GM23338 (cell line): Measurements from ENCODE around the gene GGA1. TPM values are rescaled to one million over a fixed set of nuclear protein-coding genes. Genes with fewer than 3 reads are reported as not detected.

ENCODE experiments used
- ATAC-seq: fragments of 200-7000 bp; cut with Tn5 transposase; 3 replicates; pipeline ENCODE4 v1.9.1; 2020
- DNase-seq: peaks from one replicate; pipeline ENCODE4 v3.0.0-alpha.2; 2015; ENCODE audit warnings: low spot score
- H2AFZ ChIP-seq: fragments of 200-600 bp; sonication (generic); 2 replicates; pipeline ENCODE4 v1.8.0; 2016; ENCODE audit warnings: antibody characterized with exemption, mild to moderate bottlenecking, moderate library complexity
- H3F3A ChIP-seq: fragments of 200-600 bp; sonication (generic); replicated peaks from 2 replicates; pipeline ENCODE4 v1.8.0; 2017; ENCODE audit warnings: antibody characterized with exemption, mixed run types, low read depth
- H3K27ac ChIP-seq: fragments of 200-600 bp; sonication (generic); 2 replicates; pipeline ENCODE4 v1.6.1; 2016; ENCODE audit warnings: low read depth
- H3K27me3 ChIP-seq: fragments of 200-600 bp; sonication (generic); 2 replicates; pipeline ENCODE4 v1.8.0; 2016; ENCODE audit warnings: mild to moderate bottlenecking, mixed run types, moderate library complexity; ENCODE audit not compliant: insufficient read depth
- H3K36me3 ChIP-seq: fragments of 200-600 bp; sonication (generic); 2 replicates; pipeline ENCODE4 v1.8.0; 2016; ENCODE audit warnings: mild to moderate bottlenecking; ENCODE audit not compliant: insufficient read depth
- H3K4me1 ChIP-seq: fragments of 200-600 bp; sonication (generic); 2 replicates; pipeline ENCODE4 v1.8.0; 2016; ENCODE audit warnings: mild to moderate bottlenecking, moderate library complexity; ENCODE audit not compliant: insufficient read depth
- H3K4me2 ChIP-seq: fragments of 200-600 bp; sonication (generic); 2 replicates; pipeline ENCODE4 v1.7.1; 2017; ENCODE audit warnings: mixed run types
- H3K4me3 ChIP-seq: fragments of 200-600 bp; sonication (generic); 2 replicates; pipeline ENCODE4 v1.6.1; 2016; ENCODE audit warnings: mixed run types
- H3K79me2 ChIP-seq: fragments of 200-600 bp; sonication (generic); replicated peaks from 2 replicates; pipeline ENCODE4 v1.8.0; 2017; ENCODE audit warnings: mild to moderate bottlenecking; ENCODE audit not compliant: insufficient read depth
- H3K9me2 ChIP-seq: fragments of 200-600 bp; sonication (generic); 2 replicates; pipeline ENCODE4 v1.8.0; 2017; ENCODE audit not compliant: insufficient read depth
- H4K20me1 ChIP-seq: fragments of 200-600 bp; sonication (generic); replicated peaks from 2 replicates; pipeline ENCODE4 v1.8.0; 2017; ENCODE audit warnings: mild to moderate bottlenecking; ENCODE audit not compliant: insufficient read depth
- H3K27ac Mint-ChIP-seq: 2 replicates; pipeline ENCODE4 v1.8.0; 2020; ENCODE audit warnings: inconsistent platforms, mild to moderate bottlenecking, moderate library complexity, mixed read lengths
- H3K27me3 Mint-ChIP-seq: 3 replicates; pipeline ENCODE4 v1.8.0; 2022; ENCODE audit warnings: low read depth, mild to moderate bottlenecking, moderate library complexity, mixed read lengths, inconsistent platforms; ENCODE audit not compliant: insufficient read depth, poor library complexity
- H3K36me3 Mint-ChIP-seq: 3 replicates; pipeline ENCODE4 v1.8.0; 2021; ENCODE audit warnings: low read depth, mild to moderate bottlenecking, inconsistent platforms, moderate library complexity, mixed read lengths
- H3K4me1 Mint-ChIP-seq: 3 replicates; pipeline ENCODE4 v1.8.0; 2020; ENCODE audit warnings: mild to moderate bottlenecking, inconsistent platforms, mixed read lengths
- H3K4me3 Mint-ChIP-seq: 3 replicates; pipeline ENCODE4 v1.8.0; 2021; ENCODE audit warnings: moderate library complexity, mild to moderate bottlenecking, inconsistent platforms, mixed read lengths
- H3K9me3 Mint-ChIP-seq: 3 replicates; pipeline ENCODE4 v1.8.0; 2020; ENCODE audit warnings: moderate library complexity, mild to moderate bottlenecking, inconsistent platforms, mixed read lengths
- CREB1 ChIP-seq: fragments of 250-450 bp; sonication (Bioruptor Pico); IDR thresholded peaks from 2 replicates; pipeline ENCODE4 v1.5.0; 2020; ENCODE audit warnings: low read depth, mild to moderate bottlenecking, moderate library complexity
- EZH2phosphoT487 ChIP-seq: fragments of 200-600 bp; sonication (generic); IDR thresholded peaks from one replicate; pipeline ENCODE4 v1.8.1; 2018; ENCODE audit warnings: antibody characterized with exemption; ENCODE audit not compliant: unreplicated experiment
- JUNB ChIP-seq: IDR thresholded peaks from one replicate; pipeline ENCODE4 v1.6.1; 2016; ENCODE audit warnings: antibody characterized with exemption; ENCODE audit not compliant: unreplicated experiment
- STAT1 ChIP-seq: IDR thresholded peaks from one replicate; pipeline ENCODE4 v1.6.1; 2016; ENCODE audit warnings: antibody characterized with exemption; ENCODE audit not compliant: unreplicated experiment
- ZNF114 ChIP-seq: fragments of 250-450 bp; sonication (Bioruptor Pico); IDR thresholded peaks from 2 replicates; pipeline ENCODE4 v1.5.0; 2020; ENCODE audit warnings: mild to moderate bottlenecking, moderate library complexity
- ZNF331 ChIP-seq: fragments of 250-450 bp; sonication (Bioruptor Pico); IDR thresholded peaks from 2 replicates; pipeline ENCODE4 v1.5.0; 2020; ENCODE audit warnings: low read depth, mild to moderate bottlenecking, moderate library complexity
- polyA plus RNA-seq: library from polyadenylated mRNA; unstranded; fragments of >200 nt; fragmentation: Nextera tagmentation; extraction: Ambion mirVana; gene quantifications from 2 replicates; pipeline ENCODE4 v1.2.1, GENCODE V29; 2016
- total RNA-seq: library from RNA; depleted of rRNA; stranded (reverse); fragments of >200 nt; shearing (Covaris generic); gene quantifications from 2 replicates; pipeline ENCODE4 v1.2.3, GENCODE V29; 2014
- TF ChIP-seq, protein P1 (sequence below), 2 experiments: fragments of 200-600 bp in 1 of 2; sonication (generic) in 1 of 2; conservative IDR thresholded peaks; 2 replicates each; pipeline versions ENCODE4 v1.5.1 to v1.6.1; 2016 to 2017; ENCODE audit warnings: antibody characterized with exemption in 2 of 2, low read depth in 2 of 2, mild to moderate bottlenecking in 2 of 2, moderate library complexity in 1 of 2

GGA1 gene
- total and polyA plus RNA-seq, 2 experiments from 2014 or later = 36.9 to 57.1 TPM

DNA sequence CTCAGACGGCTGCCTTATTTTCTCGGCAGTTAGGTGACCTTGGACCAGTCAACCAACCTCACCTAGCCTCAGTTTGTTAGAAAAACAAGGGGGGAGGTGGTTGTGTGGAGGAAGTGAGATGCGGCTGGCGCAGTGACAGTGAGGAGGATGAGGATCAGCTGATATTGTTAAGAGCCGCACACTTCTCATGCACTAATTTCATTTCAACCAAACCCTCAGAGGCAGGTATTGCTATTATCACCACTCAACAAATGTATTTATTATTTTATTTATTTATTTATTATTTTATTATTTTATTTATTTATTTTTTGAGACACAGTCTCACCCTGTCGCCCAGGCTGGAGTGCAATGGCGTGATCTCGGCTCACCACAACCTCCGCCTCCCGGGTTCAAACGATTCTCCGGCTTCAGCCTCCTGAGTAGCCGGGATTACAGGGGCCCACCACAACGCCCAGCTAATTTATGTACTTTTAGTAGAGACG, 68.9 kb downstream of the GGA1 start (continued):
- TF ChIP-seq, protein P1, sequence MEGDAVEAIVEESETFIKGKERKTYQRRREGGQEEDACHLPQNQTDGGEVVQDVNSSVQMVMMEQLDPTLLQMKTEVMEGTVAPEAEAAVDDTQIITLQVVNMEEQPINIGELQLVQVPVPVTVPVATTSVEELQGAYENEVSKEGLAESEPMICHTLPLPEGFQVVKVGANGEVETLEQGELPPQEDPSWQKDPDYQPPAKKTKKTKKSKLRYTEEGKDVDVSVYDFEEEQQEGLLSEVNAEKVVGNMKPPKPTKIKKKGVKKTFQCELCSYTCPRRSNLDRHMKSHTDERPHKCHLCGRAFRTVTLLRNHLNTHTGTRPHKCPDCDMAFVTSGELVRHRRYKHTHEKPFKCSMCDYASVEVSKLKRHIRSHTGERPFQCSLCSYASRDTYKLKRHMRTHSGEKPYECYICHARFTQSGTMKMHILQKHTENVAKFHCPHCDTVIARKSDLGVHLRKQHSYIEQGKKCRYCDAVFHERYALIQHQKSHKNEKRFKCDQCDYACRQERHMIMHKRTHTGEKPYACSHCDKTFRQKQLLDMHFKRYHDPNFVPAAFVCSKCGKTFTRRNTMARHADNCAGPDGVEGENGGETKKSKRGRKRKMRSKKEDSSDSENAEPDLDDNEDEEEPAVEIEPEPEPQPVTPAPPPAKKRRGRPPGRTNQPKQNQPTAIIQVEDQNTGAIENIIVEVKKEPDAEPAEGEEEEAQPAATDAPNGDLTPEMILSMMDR (conservative IDR thresholded peaks at IDR 0.05; ENCODE audit: low read depth in 2 of 2) = no peak
- no peak for TF ChIP-seq ZNF114 (CRISPR knock-in tag)
- TF ChIP-seq JUNB = no peak
- no peak for TF ChIP-seq EZH2phosphoT487

GRCh38 chr22:37678372-37678771, 69.7 kb downstream of the GGA1 start:
- H3K4me3 Mint-ChIP-seq = no peak overlapping the region

DNA sequence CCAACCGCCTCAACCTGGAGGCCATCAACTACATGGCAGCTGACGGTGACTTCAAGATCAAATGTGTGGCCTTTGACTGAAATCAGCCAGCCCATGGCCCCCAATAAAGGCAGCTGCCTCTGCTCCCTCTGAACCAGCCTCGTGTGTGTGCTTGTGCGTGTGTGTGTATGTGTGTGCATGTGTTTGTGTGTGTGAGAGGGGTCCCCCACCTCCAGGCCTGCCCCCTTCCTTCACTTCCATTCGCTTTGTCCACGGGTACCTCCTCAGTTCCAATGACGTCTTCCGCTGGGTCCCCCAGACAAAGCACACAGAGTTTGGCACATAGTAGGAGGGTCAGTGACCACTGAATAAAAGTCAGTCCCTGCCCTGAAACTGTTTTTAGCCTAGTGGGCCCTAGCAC, 71.0 kb downstream of the GGA1 start:
- Histone ChIP-seq H3K36me3 (no peaks in the 10 kb centered on the region), H3K4me2 (no peak overlapping the region), H3K4me1 (peaks cover 11% of the 10 kb centered on the region; the same call in 1 of the 2 replicates), H3K27ac (no peak overlapping the region), H2AFZ (no peak overlapping the region), H3K9me2 (no peaks in the 10 kb centered on the region), H3F3A (peaks cover 16% of the 10 kb centered on the region; the same call in 1 of the 2 replicates), H3K27me3 (no peaks in the 10 kb centered on the region), H4K20me1 (no peaks in the 10 kb centered on the region; the same call in 1 of the 2 replicates), H3K79me2 (no peaks in the 10 kb centered on the region), H3K4me3 (no peak overlapping the region)
- H3K9me3 Mint-ChIP-seq = no peaks in the 10 kb centered on the region
- no peak for TF ChIP-seq CREB1 (CRISPR knock-in tag)
- TF ChIP-seq ZNF331 (CRISPR knock-in tag) = no peak
- no peaks in the 10 kb centered on the region for H3K36me3 Mint-ChIP-seq
- peaks cover 17% of the 10 kb centered on the region for H3K4me1 Mint-ChIP-seq
- no peak overlapping the region for H3K27ac Mint-ChIP-seq
- DNase-seq (no peak), ATAC-seq (no peak)
- no peak overlapping the region for H3K4me3 Mint-ChIP-seq
- peaks cover 6% of the 10 kb centered on the region for H3K27me3 Mint-ChIP-seq

More at GRCh38 chr22:37678372-37678771, 69.7 kb downstream of the GGA1 start:
- Histone ChIP-seq H3K4me1 (peaks cover 11% of the 10 kb centered on the region; the same call in 1 of the 2 replicates), H3K79me2 (no peaks in the 10 kb centered on the region), H3K9me2 (no peaks in the 10 kb centered on the region), H4K20me1 (no peaks in the 10 kb centered on the region; the same call in 1 of the 2 replicates), H3K4me2 (no peak overlapping the region), H3K27me3 (no peaks in the 10 kb centered on the region), H3K36me3 (no peaks in the 10 kb centered on the region), H3K4me3 (no peak overlapping the region), H3K27ac (no peak overlapping the region), H3F3A (peaks cover 19% of the 10 kb centered on the region; the same call in 1 of the 2 replicates), H2AFZ (no peak overlapping the region)
- no peaks in the 10 kb centered on the region for H3K36me3 Mint-ChIP-seq
- ATAC-seq = no peak
- peaks cover 17% of the 10 kb centered on the region for H3K4me1 Mint-ChIP-seq
- no peak overlapping the region for H3K27ac Mint-ChIP-seq
- DNase-seq = no peak
- H3K9me3 Mint-ChIP-seq = no peaks in the 10 kb centered on the region
- TF ChIP-seq JUNB (no peak), STAT1 (no peak)
- peaks cover 6% of the 10 kb centered on the region for H3K27me3 Mint-ChIP-seq
